ENCODE data around the gene TTC27. TPM values are rescaled to one million over a fixed set of nuclear protein-coding genes. Genes with fewer than 3 reads are reported as not detected.

TTC27 gene
- polyA plus RNA-seq, 1 donor (not counting 4 experiments of a cell fraction or from before 2014, with no cell fraction given), result 28.7 TPM

DNA sequence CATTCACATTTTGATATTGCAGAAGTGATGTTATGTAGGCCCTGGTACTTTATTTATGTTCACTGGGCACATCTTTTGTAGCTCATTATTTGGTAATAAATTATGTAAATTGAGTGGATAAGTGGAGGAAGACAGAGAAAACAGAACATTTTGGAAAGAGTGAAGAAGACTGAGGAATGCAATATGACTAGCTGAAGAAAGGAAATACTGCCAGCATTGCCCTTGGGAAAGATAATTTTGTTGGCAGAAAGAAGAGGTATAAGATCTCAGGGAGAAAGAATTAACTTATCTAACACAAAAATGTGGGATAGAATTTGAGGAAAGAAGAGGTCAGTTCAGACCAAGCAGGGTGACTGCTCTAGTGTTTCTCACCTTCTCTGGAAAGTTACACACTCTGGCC, 118.8 kb downstream of the TTC27 start:
- H3K4me3 ChIP-seq (ENCODE audit: control insufficient read depth in 2 of 3, extremely low read depth in 1 of 3, insufficient read depth in 2 of 3, low read depth in 1 of 3, low read length in 3 of 3), result no peak overlapping the region
- dilution Hi-C loops (cut with MboI; ENCODE audit: extremely low pct_ligation_motif_present, low sequenced_read_pairs), result no loop called here
- no peaks in the 10 kb centered on the region for H3K79me2 ChIP-seq (ENCODE audit: control insufficient read depth, insufficient read depth, low read length)
- no peaks in the 10 kb centered on the region for H3K27me3 ChIP-seq (ENCODE audit: control insufficient read depth, extremely low read depth, insufficient read depth, low read length)
- no peak overlapping the region for H3K4me2 ChIP-seq (ENCODE audit: control insufficient read depth, extremely low read depth, insufficient read depth, low read depth, low read length)
- H4K20me1 ChIP-seq (ENCODE audit: control insufficient read depth, extremely low read depth, insufficient read depth, low read length), result no peaks in the 10 kb centered on the region
- H3K27ac ChIP-seq (ENCODE audit: control insufficient read depth, insufficient read depth, low read length), result no peak overlapping the region
- peaks cover 20% of the 10 kb centered on the region for H3K4me1 ChIP-seq (ENCODE audit: control insufficient read depth, extremely low read depth, insufficient read depth, low read length)
- peaks cover 0 to 2% of the 10 kb centered on the region in 2 experiments for H3K36me3 ChIP-seq (ENCODE audit: control insufficient read depth in 2 of 2, extremely low read depth in 1 of 2, insufficient read depth in 2 of 2, low read length in 2 of 2)
- H3K9me1 ChIP-seq (ENCODE audit: control insufficient read depth, extremely low read depth, insufficient read depth, low read length), result no peaks in the 10 kb centered on the region
- H3K9me3 ChIP-seq (ENCODE audit: control insufficient read depth, low read depth, low read length), result no peaks in the 10 kb centered on the region
- FAIRE-seq (no peak), DNase-seq (ENCODE audit: low read depth, low spot score) (no peak)
- TF ChIP-seq, protein P1, sequence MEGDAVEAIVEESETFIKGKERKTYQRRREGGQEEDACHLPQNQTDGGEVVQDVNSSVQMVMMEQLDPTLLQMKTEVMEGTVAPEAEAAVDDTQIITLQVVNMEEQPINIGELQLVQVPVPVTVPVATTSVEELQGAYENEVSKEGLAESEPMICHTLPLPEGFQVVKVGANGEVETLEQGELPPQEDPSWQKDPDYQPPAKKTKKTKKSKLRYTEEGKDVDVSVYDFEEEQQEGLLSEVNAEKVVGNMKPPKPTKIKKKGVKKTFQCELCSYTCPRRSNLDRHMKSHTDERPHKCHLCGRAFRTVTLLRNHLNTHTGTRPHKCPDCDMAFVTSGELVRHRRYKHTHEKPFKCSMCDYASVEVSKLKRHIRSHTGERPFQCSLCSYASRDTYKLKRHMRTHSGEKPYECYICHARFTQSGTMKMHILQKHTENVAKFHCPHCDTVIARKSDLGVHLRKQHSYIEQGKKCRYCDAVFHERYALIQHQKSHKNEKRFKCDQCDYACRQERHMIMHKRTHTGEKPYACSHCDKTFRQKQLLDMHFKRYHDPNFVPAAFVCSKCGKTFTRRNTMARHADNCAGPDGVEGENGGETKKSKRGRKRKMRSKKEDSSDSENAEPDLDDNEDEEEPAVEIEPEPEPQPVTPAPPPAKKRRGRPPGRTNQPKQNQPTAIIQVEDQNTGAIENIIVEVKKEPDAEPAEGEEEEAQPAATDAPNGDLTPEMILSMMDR (optimal IDR thresholded peaks at IDR 0.05 in 1 of 3, IDR thresholded peaks at IDR 0.05 in 1 of 3, conservative IDR thresholded peaks at IDR 0.05 in 1 of 3; ENCODE audit: extremely low read depth in 1 of 3, insufficient read depth in 2 of 3, low read length in 3 of 3), result no peak
- no peak for TF ChIP-seq EZH2 (IDR thresholded peaks at IDR 0.05; ENCODE audit: low read length)
- H3K9ac ChIP-seq (ENCODE audit: control insufficient read depth, extremely low read depth, insufficient read depth, low read length), result no peak overlapping the region
- H2AFZ ChIP-seq (ENCODE audit: control insufficient read depth, low read length), result no peak overlapping the region

DNA sequence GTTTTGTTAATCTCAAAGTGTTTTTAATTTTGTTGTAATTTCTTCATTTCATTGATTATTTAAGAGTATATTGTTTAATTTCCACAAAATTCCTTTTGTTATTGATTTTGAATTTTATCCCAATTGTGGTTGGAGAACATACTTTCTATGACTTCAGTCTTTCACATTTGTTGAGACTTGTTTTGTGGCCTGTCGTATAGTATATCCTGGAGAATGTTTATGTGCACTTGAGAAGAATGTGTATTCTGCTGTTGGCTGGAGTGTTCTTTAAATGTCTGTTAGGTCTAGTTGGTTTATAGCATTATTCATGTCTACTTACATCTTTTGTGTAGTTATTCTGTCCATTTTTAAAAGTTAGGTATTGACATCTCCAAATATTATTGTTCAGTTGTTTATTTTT, 120.3 kb downstream of the TTC27 start:
- H3K9me1 ChIP-seq (ENCODE audit: control insufficient read depth, extremely low read depth, insufficient read depth, low read length), result no peaks in the 10 kb centered on the region
- H3K36me3 ChIP-seq (ENCODE audit: control insufficient read depth in 2 of 2, extremely low read depth in 1 of 2, insufficient read depth in 2 of 2, low read length in 2 of 2), result peaks cover 0 to 2% of the 10 kb centered on the region in 2 experiments
- DNase-seq (ENCODE audit: low read depth, low spot score) (peak; percentile 46), FAIRE-seq (peak; percentile 51)
- H3K79me2 ChIP-seq (ENCODE audit: control insufficient read depth, insufficient read depth, low read length), result no peaks in the 10 kb centered on the region
- H3K9ac ChIP-seq (ENCODE audit: control insufficient read depth, extremely low read depth, insufficient read depth, low read length), result no peak overlapping the region
- H3K4me2 ChIP-seq (ENCODE audit: control insufficient read depth, extremely low read depth, insufficient read depth, low read depth, low read length), result no peak overlapping the region
- H3K4me3 ChIP-seq (ENCODE audit: control insufficient read depth in 2 of 3, extremely low read depth in 1 of 3, insufficient read depth in 2 of 3, low read depth in 1 of 3, low read length in 3 of 3), result no peak overlapping the region
- H3K27me3 ChIP-seq (ENCODE audit: control insufficient read depth, extremely low read depth, insufficient read depth, low read length), result no peaks in the 10 kb centered on the region
- H3K4me1 ChIP-seq (ENCODE audit: control insufficient read depth, extremely low read depth, insufficient read depth, low read length), result peaks cover 16% of the 10 kb centered on the region
- dilution Hi-C loops (cut with MboI; ENCODE audit: extremely low pct_ligation_motif_present, low sequenced_read_pairs), result no loop called here
- H3K9me3 ChIP-seq (ENCODE audit: control insufficient read depth, low read depth, low read length), result no peaks in the 10 kb centered on the region
- no peaks in the 10 kb centered on the region for H4K20me1 ChIP-seq (ENCODE audit: control insufficient read depth, extremely low read depth, insufficient read depth, low read length)
- H2AFZ ChIP-seq (ENCODE audit: control insufficient read depth, low read length), result no peak overlapping the region
- TF ChIP-seq, protein P1 (optimal IDR thresholded peaks at IDR 0.05 in 1 of 3, IDR thresholded peaks at IDR 0.05 in 1 of 3, conservative IDR thresholded peaks at IDR 0.05 in 1 of 3; ENCODE audit: extremely low read depth in 1 of 3, insufficient read depth in 2 of 3, low read length in 3 of 3), result no peak
- no peak overlapping the region for H3K27ac ChIP-seq (ENCODE audit: control insufficient read depth, insufficient read depth, low read length)

Data from keratinocyte (primary cell).